GM18499 (cell line): ENCODE measurements around the gene MDH2.
"Not testable (repeated sequence)": the region's sequence is repeated elsewhere in the genome, so short reads cannot be mapped to it uniquely, and the experiment has no call there.

Experiments
- ATAC-seq: cut with Tn5 transposase; IDR thresholded peaks from one replicate; pipeline ENCODE4 v1.9.1; 2021; ENCODE audit warnings: moderate number of reproducible peaks; ENCODE audit not compliant: insufficient read depth, unreplicated experiment

Gene MDH2

GRCh38 chr7:76066716-76067503, 19.0 kb downstream of the MDH2 start:
- ATAC-seq, result no peak

- no peak for ATAC-seq
These were observed 21.3 kb downstream of the MDH2 start for GRCh38 chr7:76069238-76069638.

DNA sequence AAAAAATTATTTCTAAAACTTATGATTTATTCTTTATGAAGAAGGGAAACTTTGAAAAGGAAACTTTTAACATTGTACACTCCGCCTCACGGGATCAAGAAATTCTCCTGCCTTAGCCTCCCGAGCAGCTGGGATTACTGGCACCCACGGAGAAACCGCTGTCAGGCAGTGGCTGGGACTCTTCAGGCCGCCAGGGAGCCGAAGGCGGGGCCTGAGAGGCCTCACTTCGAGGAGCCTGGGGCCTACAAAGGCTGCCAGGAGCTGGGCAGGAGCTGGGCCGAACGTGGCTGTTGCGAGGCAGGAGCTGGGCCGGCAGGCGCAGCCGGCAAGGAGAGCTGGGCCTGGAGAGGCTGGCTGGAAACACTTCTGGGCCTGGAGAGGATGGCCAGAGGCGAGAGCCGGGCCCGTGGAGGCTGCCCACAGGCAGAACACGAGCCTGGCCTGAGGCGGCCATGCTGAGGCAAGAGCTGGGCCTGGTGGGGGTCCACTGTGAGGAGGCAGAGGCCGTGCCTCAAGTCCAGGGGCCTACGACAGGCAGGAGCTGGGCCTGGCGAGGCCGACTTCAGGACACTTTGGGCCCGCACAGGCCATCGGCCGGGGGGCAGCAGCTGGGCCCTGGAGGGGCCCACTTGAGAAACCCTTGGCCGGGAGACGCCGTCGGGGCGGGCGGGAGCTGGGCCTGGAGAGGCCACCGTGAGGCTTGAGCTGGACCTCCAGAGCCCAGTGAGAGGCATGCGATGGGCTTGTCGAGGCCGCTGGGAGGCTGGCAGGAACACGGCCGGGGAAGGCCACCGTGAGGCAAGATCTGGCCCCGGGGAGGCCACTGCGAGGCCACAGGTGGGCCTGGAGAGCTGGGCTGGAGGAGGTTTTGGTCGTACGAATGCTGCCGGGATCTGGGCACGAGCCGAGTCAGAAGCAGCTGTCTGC, 23.7 kb downstream of the MDH2 start:
- no peak for ATAC-seq

DNA sequence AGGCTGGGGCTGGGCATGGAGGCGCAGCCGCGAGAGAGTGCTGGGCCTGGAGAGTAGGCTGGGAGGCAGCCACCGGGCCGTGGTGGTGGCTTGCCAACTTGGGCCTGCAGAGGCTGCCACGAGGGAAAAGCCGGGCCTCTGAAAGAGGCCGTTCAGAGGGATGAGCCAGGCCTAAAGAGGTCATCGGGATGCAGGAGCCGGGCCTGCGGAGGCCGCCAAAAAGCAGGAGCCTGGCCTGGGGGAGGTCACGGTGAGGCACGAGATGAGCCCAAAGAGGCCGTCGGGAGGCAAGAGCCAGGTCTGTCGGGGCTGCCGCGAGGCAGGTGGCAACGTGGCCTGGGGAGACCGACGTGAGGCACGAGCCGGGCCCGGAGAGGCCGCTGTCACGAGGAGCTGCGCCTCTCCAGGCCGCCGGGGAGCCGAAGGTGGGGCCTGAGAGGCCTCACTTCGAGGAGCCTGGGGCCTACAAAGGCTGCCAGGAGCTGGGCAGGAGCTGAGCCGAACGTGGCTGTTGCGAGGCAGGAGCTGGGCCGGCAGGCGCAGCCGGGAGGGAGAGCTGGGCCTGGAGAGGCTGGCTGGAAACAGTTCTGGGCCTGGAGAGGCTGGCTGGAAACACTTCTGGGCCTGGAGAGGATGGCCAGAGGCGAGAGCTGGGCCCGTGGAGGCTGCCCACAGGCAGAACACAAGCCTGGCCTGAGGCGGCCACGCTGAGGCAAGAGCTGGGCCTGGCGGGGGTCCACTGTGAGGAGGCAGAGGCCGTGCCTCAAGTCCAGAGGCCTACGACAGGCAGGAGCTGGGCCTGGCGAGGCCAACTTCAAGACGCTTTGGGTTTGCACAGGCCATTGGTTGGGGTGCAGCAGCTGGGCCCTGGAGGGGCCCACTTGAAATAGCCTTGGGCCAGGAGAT, 24.6 kb downstream of the MDH2 start:
- ATAC-seq, result no peak

DNA sequence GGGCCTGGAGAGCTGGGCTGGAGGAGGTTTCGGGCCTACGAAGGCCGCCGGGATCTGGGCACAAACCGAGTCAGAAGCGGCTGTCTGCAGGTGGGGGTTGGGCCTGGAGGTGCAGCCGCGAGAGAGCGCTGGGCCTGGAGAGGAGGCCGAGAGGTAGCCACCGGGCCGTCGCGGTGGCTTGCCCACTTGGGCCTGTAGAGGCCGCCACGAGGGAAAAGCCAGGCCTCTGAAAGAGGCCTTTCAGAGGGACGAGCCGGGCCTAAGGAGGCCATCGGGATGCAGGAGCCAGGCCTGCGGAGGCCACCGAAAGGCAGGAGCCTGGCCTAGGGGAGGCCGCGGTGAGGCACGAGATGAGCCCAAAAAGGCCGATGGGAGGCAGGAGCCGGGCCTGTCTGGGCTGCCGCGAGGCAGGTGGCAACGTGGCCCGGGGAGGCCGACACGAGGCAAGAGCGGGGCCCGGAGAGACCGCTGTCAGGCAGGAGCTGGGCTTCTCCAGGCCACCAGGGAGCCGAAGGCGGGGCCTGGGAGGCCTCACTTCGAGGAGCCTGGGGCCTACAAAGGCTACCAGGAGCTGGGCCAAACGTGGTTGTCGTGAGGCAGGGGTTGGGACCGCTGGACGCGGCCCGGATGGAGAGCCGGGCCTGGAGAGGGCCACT, 25.6 kb downstream of the MDH2 start:
- no peak for ATAC-seq

- no peak for ATAC-seq
These were observed 26.5 kb downstream of the MDH2 start for GRCh38 chr7:76074306-76074971.

DNA sequence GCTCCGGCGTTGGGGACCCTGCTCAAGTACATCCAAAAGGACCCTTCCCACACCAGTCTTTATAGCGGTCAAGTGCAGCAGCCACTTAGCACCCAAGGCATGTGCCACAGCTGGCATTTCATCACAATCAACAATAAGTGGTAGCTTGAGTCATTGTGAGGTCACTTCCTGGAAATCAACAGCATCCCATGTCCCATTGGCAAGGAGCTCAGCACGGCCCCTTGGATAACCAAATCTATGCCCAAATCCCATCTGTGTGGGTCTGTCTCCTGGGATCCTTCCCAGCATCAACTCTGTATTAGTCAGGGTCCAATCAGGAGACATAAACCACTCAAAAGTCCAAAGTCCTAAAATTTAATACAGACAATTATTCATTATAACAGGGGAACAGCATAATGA, 27.1 kb downstream of the MDH2 start:
- no peak for ATAC-seq

- no peak for ATAC-seq
These were observed 29.1 kb downstream of the MDH2 start for GRCh38 chr7:76076995-76077394.

GRCh38 chr7:76077435-76077834, 29.5 kb downstream of the MDH2 start:
- ATAC-seq, result no peak

DNA sequence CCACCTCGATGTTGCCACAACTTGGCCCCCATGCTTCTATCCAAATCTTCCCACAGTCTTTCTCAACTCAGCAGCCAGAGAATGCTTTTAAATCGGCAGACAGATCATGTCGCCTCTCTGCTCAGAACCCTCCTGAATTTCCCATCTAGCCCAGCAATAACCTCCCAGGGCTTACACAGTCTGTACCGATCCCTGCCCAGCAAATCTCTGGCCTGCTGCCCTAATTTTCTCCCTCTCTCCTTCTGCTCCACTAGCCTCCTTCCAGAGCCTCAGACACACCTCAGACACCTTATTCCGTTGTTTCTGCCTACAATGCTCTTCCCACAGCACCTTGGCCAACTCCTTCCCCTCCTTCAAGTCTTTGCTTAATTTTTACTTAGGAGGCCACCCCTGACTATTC, 32.3 kb downstream of the MDH2 start:
- ATAC-seq, result no peak

DNA sequence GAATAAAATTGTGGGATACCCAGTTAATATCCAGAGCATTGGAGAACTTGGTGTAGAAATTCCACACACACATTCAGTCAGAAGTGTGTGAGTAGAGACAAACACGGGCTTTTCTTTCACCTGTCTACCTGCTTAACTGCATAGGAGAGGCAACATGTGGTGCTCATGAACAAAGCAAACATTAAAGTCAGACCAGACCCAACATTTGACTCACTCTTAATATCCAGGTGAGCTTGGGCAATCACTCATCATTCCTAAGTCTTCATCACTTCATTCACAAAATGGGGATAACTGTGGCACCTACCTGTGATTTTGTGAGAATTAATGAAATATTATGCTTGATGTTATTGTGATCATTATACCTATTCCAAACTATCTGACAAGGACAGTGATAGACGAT, 36.2 kb downstream of the MDH2 start:
- not testable (repeated sequence) for ATAC-seq

DNA sequence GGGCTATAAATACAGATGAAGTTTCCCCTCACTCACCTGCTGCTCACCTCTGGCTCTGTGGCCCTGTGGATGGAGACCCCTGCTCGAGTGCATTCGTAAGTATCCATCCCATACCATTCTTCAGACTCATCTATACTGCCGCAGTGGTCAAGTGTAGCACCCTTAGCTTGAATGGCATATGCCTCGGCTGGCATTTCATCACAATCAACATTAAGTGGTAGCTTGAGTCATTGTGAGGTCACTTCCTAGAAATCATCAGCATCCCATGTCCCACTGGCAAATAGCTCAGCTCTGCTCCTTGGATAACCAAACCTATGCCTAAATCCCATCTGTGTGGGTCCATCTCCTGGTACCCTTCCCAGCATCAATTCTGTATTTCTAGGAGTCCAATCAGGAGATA, 38.2 kb downstream of the MDH2 start:
- ATAC-seq, result no peak

DNA sequence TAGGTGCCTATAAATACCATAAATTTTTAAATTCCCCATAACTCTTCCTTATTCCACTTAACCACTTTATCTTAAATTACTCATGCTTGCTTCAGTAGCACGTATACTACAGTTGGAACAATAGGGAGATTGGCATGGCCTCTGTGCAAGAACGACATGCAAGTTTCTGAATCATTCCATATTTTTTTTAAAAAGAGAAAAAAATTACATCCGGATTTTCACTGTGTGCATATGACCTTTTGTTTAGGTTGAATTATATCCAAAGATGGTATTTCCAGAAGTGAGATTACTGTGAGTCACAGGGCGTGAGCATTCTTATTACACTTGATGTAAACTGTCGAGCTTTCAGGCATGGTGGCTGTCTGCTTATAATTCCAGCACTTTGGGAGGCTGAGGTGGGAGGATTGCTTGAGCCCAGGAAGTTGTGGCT, 39.5 kb downstream of the MDH2 start:
- ATAC-seq, result not testable (repeated sequence)

DNA sequence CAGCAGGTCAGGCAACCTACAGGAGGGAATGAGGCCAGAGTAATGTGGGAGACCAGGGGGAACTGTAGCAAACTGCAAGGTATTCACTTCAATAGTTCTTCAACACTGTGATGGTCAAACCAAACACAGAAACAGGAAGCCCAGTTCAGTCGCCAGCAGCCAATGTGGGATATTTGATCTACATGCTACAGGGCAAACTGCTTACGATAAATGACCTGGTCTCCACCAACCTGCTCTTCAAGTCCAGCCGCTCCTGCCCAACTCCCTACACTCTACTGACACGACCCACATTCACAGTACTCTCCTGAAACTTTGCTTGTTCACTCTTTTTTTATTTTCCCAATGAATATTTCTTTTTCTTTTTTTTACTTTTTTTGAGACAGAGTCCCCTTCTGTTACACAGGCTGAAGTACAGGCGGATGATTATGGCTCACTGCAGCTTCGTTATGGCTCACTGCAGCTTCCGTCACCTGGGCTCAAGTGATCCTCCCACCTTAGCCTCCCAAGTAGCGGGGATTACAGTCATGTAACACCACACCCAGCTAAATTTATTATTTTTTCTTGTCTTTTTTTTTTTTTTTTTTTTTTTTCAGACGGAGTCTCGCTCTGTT, 42.1 kb downstream of the MDH2 start:
- ATAC-seq, result no peak

DNA sequence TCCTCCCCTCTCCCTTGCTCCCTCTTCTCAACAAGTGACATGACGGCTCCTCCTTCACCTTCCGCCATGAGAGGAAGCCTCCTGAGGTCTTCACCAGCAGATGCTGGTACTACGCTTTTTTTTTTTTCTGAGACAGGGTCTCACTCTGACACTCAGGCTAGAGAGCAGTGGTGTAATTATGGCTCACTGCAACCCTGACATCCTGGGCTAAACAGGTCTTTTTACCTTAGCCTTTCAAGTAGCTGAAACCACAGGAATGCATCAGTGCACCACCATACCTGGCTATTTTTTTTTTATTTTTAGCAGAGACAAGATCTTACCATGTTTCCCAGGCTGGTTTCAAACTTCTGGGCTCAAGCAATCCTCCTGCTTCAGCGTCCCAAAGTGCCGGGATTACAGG, 43.6 kb downstream of the MDH2 start:
- no peak for ATAC-seq

DNA sequence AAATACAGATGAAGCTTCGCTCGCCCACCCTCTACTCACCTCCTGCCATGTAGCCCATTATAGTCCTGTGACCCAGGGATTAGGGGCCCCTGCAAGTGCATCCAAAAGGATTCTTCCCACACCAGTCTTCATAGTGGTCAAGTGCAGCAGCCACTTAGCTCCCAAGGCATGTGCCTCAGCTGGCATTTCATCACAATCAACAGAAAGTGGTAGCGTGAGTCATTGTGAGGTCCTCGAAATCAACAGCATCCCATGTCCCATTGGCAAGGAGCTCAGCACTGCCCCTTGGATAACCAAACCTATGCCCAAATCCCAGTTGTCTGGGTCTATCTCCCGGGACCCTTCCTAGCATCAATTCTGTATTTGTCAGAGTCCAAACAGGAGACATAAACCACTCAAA, 45.6 kb downstream of the MDH2 start:
- not testable (repeated sequence) for ATAC-seq

- not testable (repeated sequence) for ATAC-seq
These were observed 46.4 kb downstream of the MDH2 start for GRCh38 chr7:76094326-76094725.

- no peak for ATAC-seq
These were observed 48.0 kb downstream of the MDH2 start for GRCh38 chr7:76095908-76096307.
